IPS-20b (cell line): ENCODE measurements around the gene HAL.

Source experiments
- H3K27ac ChIP-seq: one replicate; pipeline ENCODE4 v1.5.1; 2013; ENCODE audit warnings: low read length
- H3K27me3 ChIP-seq: 2 replicates; pipeline ENCODE4 v1.6.1; 2013; ENCODE audit warnings: mild to moderate bottlenecking, low read length, inconsistent platforms; ENCODE audit not compliant: insufficient read depth
- H3K36me3 ChIP-seq: 2 replicates; pipeline ENCODE4 v1.6.1; 2013; ENCODE audit warnings: low read depth, mild to moderate bottlenecking, inconsistent platforms, low read length, moderate library complexity; ENCODE audit not compliant: insufficient read depth
- H3K4me1 ChIP-seq: 2 replicates; pipeline ENCODE4 v1.6.1; 2013; ENCODE audit warnings: mild to moderate bottlenecking, control low read depth, inconsistent platforms, low read length, moderate library complexity; ENCODE audit not compliant: insufficient read depth
- H3K4me3 ChIP-seq: 2 replicates; pipeline ENCODE4 v1.5.1; 2013; ENCODE audit warnings: mild to moderate bottlenecking, low read length, inconsistent platforms
- H3K9ac ChIP-seq: 2 replicates; pipeline ENCODE4 v1.6.1; 2013; ENCODE audit warnings: low read depth, mild to moderate bottlenecking, inconsistent platforms, low read length, moderate library complexity
- H3K9me3 ChIP-seq: 2 replicates; pipeline ENCODE4 v1.6.1; 2013; ENCODE audit warnings: mild to moderate bottlenecking, low read depth, low read length, inconsistent platforms; ENCODE audit not compliant: insufficient read depth

Gene HAL

DNA sequence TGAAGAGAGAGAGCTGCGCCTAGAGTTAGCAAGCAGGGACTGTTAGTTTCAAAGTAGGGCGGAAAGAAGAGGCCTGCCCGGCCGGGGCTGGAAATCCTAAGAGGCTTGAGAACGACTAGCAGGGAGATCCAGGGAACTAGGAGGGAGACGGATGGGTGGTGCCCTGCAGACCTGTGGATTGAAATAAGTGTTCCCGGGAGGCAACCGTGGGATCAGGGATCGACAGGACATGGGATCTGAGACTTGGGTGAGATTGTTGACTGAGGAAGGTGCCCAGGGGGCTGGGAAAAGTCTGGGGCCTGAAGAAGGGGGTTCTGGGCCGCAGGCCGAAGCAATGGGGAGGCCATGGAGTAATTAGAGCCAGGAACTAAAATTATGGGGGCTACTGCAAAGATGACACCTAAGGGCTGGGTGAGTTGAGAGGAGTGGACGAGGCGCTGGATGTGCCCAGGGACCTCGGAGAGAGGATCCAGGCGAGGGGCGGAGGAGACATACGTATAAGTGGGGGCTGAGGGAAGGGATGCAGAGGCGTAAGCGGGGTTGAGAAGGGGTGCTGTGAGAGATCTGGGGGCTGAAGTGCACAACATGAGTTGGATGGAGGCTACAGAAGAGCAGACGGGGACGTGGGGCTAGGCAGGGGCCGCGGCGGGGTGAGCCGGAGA is 38.6 kb upstream of the HAL start:
- Histone ChIP-seq H3K4me3 (peak overlapping the region; percentile 95), H3K9ac (peak overlapping the region; percentile 82; the same call in 1 of the 2 replicates), H3K4me1 (0 out of 2 replicates have a peak, but pooled peaks cover 5% of the 10 kb centered on the region), H3K36me3 (no peaks in the 10 kb centered on the region), H3K9me3 (no peaks in the 10 kb centered on the region), H3K27me3 (no peaks in the 10 kb centered on the region), H3K27ac (no peak overlapping the region)

DNA sequence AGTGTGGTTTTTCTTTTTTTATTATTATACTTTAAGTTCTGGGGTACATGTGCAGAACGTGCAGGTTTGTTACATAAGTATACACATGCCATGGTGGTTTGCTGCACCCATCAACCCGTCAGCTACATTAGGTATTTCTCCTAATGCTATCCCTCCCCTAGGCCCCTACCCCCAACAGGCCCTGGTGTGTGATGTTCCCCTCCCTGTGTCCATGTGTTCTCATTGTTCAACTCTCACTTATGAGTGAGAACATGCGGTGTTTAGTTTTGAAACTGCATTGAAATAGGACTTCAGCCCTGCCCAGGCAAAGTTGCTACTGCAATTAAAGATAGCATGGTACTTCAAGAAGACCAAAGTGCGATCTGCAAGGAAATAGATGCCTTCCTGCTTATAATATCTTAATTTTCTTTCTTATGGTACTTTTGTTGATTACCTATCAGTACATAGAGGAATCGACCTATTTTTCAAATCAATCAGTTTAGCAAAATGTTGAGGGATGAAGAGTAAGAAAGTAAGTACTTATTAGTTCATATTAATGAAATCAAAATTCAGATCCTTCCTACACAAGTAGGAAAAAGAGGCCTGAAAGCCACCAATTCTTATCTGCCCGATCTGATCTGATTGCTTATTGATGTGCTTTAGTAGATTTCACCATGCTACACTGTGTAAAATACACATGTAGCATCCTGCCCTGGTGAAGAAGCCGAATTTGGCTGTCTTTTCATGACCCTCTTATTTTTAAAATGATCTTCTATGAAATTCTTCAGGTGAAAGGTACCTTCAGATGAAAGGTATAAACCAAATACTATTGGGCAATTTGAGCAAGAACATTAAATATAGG is 37.6 kb upstream of the HAL start:
- peak overlapping the region; percentile 95 for H3K4me3 ChIP-seq
- no peaks in the 10 kb centered on the region; the same call in 1 of the 2 replicates for H3K36me3 ChIP-seq
- H3K27me3 ChIP-seq: no peaks in the 10 kb centered on the region
- H3K27ac ChIP-seq: no peak overlapping the region
- no peaks in the 10 kb centered on the region for H3K9me3 ChIP-seq
- H3K4me1 ChIP-seq: 0 out of 2 replicates have a peak, but pooled peaks cover 5% of the 10 kb centered on the region
- peak overlapping the region; percentile 82; the same call in 1 of the 2 replicates for H3K9ac ChIP-seq

DNA sequence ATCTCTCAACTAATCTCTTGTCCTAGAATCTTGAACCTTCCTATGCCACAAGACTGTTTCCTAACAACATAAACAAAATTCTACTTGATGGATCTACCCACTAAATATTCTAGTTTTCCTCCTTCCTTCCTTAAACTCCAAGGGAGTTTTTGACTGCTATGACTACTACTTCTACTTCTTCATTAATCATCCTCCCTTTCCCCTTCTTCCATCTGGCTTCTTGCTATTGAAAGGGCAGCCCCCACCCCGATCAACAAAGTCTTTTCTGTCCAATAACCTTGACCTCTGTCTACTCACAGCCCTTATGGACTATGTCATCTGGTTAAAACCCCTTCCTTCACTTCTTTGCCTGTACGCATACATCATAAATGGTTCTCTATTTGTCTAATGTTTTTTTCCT is 33.7 kb upstream of the HAL start:
- Histone ChIP-seq H3K27me3 (no peaks in the 10 kb centered on the region), H3K36me3 (peaks cover 39% of the 10 kb centered on the region), H3K27ac (no peak overlapping the region), H3K4me1 (0 out of 2 replicates have a peak, but pooled peaks cover 5% of the 10 kb centered on the region), H3K9me3 (no peaks in the 10 kb centered on the region), H3K4me3 (no peak overlapping the region), H3K9ac (no peak overlapping the region)

DNA sequence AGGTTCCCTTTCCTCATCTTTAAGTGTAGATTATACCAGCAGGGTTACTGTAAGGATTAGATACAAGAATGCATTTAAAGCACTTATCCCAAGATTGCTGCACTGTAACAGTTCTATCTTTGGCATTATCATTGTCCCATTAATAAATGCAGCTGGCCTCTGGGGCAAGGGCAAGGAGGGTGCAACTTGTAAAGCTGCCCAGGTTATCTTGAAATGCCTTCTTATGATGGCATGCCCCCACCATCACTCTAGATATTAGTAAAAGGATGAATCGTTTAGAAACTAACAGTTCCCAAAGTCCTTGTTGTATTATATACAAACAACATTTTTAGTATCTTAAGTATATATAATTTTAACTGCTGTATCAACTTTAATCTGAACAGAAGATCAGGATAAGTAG is 32.4 kb upstream of the HAL start:
- no peaks in the 10 kb centered on the region for H3K27me3 ChIP-seq
- H3K36me3 ChIP-seq: peaks cover 51% of the 10 kb centered on the region
- no peak overlapping the region for H3K9ac ChIP-seq
- no peak overlapping the region for H3K27ac ChIP-seq
- H3K4me1 ChIP-seq: no peaks in the 10 kb centered on the region
- H3K9me3 ChIP-seq: no peaks in the 10 kb centered on the region
- no peak overlapping the region for H3K4me3 ChIP-seq

DNA sequence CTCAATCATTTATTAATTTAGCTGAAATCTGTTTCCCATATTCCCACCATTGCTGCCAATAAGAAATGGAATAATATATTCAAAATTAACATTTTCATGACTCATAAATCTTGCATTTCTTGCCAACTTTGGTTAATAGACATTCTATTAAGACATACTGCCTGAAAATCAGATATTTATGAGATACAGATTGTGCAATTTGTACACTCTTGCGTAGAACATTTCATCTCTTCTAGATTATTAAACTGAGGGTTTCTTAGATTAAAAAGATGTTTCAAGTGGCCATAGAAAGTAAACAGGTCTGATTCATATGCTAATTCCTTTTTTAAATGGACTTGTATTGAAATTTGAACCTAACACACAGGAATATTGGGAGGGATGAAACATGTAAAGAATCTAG is 30.2 kb upstream of the HAL start:
- H3K27me3 ChIP-seq: no peaks in the 10 kb centered on the region
- H3K27ac ChIP-seq: no peak overlapping the region
- peaks cover 71% of the 10 kb centered on the region for H3K36me3 ChIP-seq
- H3K4me3 ChIP-seq: no peak overlapping the region
- no peaks in the 10 kb centered on the region for H3K4me1 ChIP-seq
- no peaks in the 10 kb centered on the region for H3K9me3 ChIP-seq
- H3K9ac ChIP-seq: no peak overlapping the region

DNA sequence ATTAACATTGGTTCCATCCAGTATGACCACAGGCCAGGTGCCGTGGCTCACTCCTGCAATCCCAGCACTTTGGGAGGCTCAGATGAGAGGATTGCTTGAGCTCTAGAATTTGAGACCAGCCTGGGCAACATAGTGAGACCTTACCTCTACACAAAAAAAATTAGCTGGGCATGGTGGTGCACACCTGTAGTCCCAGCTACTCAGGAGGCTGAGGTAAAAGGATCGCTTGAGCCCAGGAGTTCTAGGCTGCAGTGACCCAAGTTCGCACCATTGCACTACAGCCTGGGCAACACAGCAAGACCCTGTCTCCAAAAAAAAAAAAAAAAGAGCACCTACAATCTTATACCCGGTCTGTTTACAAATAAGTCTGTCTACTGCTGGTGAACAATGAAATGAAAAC is 29.4 kb upstream of the HAL start:
- H3K27ac ChIP-seq: no peak overlapping the region
- no peaks in the 10 kb centered on the region for H3K27me3 ChIP-seq
- peaks cover 80% of the 10 kb centered on the region for H3K36me3 ChIP-seq
- H3K9ac ChIP-seq: no peak overlapping the region
- no peak overlapping the region for H3K4me3 ChIP-seq
- no peaks in the 10 kb centered on the region for H3K9me3 ChIP-seq
- H3K4me1 ChIP-seq: no peaks in the 10 kb centered on the region

DNA sequence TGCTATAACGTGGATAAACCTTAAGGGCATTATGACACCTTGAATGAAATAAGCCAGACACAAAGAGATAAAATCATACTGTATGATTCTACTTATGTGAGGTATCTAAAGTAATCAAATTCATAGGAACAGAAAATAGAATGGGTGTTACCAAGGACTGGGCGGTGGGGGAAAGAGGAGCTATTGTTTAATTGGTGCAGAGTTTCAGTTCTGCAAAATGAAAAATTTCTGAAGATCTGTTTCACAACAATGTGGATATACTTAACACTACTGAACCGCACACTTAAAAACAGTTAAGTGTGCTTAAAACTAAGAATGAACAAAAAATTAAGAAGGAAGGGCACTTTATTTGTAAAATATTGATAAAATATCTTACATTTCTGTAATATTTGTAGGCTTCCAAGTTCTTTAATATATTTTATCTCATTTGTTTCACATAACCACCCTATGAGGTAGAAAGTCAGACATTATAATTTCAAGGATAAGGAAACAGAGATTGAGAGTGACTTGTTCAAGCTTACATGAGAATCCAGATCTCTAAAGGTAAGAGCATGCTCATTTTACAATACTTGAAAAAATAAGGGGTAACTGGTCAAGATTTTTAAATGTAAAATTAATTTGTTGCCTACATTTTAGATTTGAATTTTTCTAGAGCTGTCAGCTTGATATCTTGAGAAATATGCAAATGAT is 24.3 kb upstream of the HAL start:
- no peaks in the 10 kb centered on the region for H3K4me1 ChIP-seq
- peaks cover 91% of the 10 kb centered on the region for H3K36me3 ChIP-seq
- no peak overlapping the region for H3K27ac ChIP-seq
- H3K9ac ChIP-seq: no peak overlapping the region
- H3K4me3 ChIP-seq: no peak overlapping the region
- no peaks in the 10 kb centered on the region for H3K27me3 ChIP-seq
- H3K9me3 ChIP-seq: no peaks in the 10 kb centered on the region

DNA sequence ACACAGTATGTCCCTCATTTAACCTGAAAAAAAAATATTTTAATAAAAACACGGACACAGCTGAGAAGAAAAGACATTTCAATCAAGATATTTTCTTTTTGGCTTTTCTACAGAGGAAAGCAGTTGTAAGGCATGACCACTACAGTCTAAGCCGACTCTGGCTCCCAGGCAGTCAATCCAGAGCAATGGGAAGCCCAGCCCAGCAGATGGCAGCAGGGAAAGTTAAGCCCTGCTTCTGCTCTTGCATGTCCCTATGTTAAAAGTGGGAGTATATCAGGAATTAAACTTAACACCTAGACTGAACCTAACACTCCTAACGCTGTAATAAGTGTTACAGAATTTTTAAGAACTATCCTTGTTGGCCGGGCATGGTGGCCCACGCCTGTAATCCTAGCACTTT is 19.5 kb upstream of the HAL start:
- Histone ChIP-seq H3K27me3 (no peaks in the 10 kb centered on the region), H3K9ac (no peak overlapping the region), H3K4me3 (no peak overlapping the region), H3K36me3 (peaks cover 94% of the 10 kb centered on the region), H3K27ac (no peak overlapping the region), H3K4me1 (no peaks in the 10 kb centered on the region), H3K9me3 (no peaks in the 10 kb centered on the region)

DNA sequence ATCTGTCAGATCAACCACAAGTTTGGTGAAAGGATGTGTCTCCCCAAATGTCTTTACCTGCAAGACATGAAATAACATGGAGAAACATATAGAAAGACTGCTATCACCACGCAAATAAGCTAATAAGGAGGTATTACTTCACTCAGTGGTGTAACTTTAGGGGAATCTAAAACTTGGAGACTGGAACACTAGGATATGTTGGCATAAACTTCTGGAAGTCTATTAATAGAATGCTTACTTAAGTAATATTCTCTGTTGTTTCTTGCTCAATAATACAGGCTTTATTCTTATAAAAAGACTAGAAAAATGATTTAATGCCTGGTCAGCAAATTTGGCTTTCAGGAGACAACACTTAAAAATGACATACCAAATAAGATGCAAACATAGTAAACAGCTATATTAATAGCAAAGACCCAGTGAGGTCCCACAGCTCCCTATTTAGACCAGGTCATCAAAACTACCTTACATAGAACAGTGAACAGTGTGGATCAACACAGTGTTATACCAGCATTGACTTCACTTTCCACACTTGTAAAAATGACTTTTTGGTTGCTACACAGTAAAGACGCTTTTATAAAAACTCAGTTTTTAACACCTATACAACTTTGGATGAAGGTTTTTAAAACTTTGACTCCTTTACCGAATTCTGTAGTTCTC is 18.9 kb upstream of the HAL start:
- no peaks in the 10 kb centered on the region for H3K9me3 ChIP-seq
- H3K36me3 ChIP-seq: peaks cover 94% of the 10 kb centered on the region

DNA sequence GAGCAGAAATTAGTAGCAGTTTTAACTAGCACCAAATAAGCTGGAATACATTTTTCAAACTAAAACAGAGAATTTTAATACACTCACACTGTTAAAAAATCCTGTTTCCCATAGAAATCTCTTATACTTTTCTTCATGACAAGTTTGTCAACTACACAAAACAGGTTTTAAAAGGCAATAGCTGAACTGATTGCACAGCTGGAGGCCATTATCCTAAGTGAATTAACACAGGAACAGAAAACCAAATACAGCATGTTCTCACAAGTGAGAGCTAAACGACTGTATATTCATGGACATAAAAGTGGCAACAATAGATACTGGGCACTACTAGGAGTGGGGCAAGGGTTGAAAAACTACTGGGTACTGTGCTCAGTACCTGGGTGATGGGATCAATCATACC is 11.6 kb upstream of the HAL start:
- peaks cover 93% of the 10 kb centered on the region for H3K36me3 ChIP-seq
- no peak overlapping the region for H3K27ac ChIP-seq

More for the DNA sequence above, 18.9 kb upstream of the HAL start:
- H3K27me3 ChIP-seq: no peaks in the 10 kb centered on the region
- H3K27ac ChIP-seq: no peak overlapping the region
- H3K9ac ChIP-seq: no peak overlapping the region
- no peak overlapping the region for H3K4me3 ChIP-seq
- no peaks in the 10 kb centered on the region for H3K4me1 ChIP-seq

DNA sequence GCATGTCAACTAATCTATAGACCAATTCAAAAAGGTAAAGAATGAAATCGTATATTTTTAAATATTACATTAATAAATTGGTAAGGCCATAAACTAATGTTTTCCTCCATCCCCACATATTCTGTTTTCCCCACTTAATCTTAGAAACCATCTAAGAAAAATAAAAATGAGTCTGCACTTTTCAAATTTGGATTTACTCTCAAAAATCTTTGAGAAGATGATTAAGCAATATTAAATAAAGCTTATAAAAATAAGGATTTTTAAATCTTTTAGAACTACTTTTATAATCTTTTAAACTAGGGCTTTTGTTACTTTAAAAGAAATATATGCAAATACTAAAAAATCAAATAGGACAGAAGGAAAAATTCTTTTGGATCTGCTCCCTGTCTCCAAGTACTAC is 10.6 kb upstream of the HAL start:
- Histone ChIP-seq H3K9ac (no peak overlapping the region), H3K27ac (no peak overlapping the region), H3K4me3 (no peak overlapping the region), H3K9me3 (no peaks in the 10 kb centered on the region), H3K27me3 (no peaks in the 10 kb centered on the region), H3K36me3 (peaks cover 91% of the 10 kb centered on the region), H3K4me1 (no peaks in the 10 kb centered on the region)

More for the DNA sequence above, 11.6 kb upstream of the HAL start:
- Histone ChIP-seq H3K9ac (no peak overlapping the region), H3K4me3 (no peak overlapping the region), H3K9me3 (no peaks in the 10 kb centered on the region), H3K27me3 (no peaks in the 10 kb centered on the region), H3K4me1 (no peaks in the 10 kb centered on the region)
